Measurements from ENCODE around the gene TXNL1. TPM values are rescaled to one million over a fixed set of nuclear protein-coding genes. Genes with fewer than 3 reads are reported as not detected.
"Not testable (repeated sequence)": the region's sequence is repeated elsewhere in the genome, so short reads cannot be mapped to it uniquely, and the experiment has no call there.

Gene TXNL1
- total RNA-seq, 1 donor: 32.9 TPM

GRCh38 chr18:56579451-56579850 is 58.9 kb downstream of the TXNL1 start:
- TF ChIP-seq, protein P1, sequence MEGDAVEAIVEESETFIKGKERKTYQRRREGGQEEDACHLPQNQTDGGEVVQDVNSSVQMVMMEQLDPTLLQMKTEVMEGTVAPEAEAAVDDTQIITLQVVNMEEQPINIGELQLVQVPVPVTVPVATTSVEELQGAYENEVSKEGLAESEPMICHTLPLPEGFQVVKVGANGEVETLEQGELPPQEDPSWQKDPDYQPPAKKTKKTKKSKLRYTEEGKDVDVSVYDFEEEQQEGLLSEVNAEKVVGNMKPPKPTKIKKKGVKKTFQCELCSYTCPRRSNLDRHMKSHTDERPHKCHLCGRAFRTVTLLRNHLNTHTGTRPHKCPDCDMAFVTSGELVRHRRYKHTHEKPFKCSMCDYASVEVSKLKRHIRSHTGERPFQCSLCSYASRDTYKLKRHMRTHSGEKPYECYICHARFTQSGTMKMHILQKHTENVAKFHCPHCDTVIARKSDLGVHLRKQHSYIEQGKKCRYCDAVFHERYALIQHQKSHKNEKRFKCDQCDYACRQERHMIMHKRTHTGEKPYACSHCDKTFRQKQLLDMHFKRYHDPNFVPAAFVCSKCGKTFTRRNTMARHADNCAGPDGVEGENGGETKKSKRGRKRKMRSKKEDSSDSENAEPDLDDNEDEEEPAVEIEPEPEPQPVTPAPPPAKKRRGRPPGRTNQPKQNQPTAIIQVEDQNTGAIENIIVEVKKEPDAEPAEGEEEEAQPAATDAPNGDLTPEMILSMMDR (IDR thresholded peaks at IDR 0.05; ENCODE audit: extremely low read depth, low read depth, low read length): no peak
- no peak overlapping the region for H3K27ac ChIP-seq (ENCODE audit: low read depth, low read length)
- no peaks in the 10 kb centered on the region for H3K9me3 ChIP-seq (ENCODE audit: low read depth, low read length)
- H3K36me3 ChIP-seq (ENCODE audit: insufficient read depth, low read length): no peaks in the 10 kb centered on the region
- no peaks in the 10 kb centered on the region for H3K27me3 ChIP-seq (ENCODE audit: insufficient read depth, low read length)
- peaks cover 7% of the 10 kb centered on the region for H3K4me1 ChIP-seq (ENCODE audit: insufficient read depth, low read length)
- no peaks in the 10 kb centered on the region for H3K79me2 ChIP-seq (ENCODE audit: insufficient read depth, low read length)
- H3K4me2 ChIP-seq (ENCODE audit: insufficient read depth, low read length): no peak overlapping the region
- no peaks in the 10 kb centered on the region for H4K20me1 ChIP-seq (ENCODE audit: insufficient read depth, low read length)
- H3K4me3 ChIP-seq (ENCODE audit: insufficient read depth, low read length): no peak overlapping the region
- H2AFZ ChIP-seq (ENCODE audit: low read length): no peak overlapping the region
- no peak for DNase-seq (ENCODE audit: insufficient read length, low spot score, missing footprints)

- Histone ChIP-seq H3K36me3 (ENCODE audit: insufficient read depth, low read length) (no peaks in the 10 kb centered on the region), H4K20me1 (ENCODE audit: insufficient read depth, low read length) (no peaks in the 10 kb centered on the region), H3K27ac (ENCODE audit: low read depth, low read length) (no peak overlapping the region), H3K4me2 (ENCODE audit: insufficient read depth, low read length) (peak overlapping the region; percentile 51), H3K4me3 (ENCODE audit: insufficient read depth, low read length) (peak overlapping the region; percentile 41), H3K27me3 (ENCODE audit: insufficient read depth, low read length) (no peaks in the 10 kb centered on the region), H3K9me3 (ENCODE audit: low read depth, low read length) (no peaks in the 10 kb centered on the region), H3K4me1 (ENCODE audit: insufficient read depth, low read length) (peaks cover 8% of the 10 kb centered on the region), H3K79me2 (ENCODE audit: insufficient read depth, low read length) (no peaks in the 10 kb centered on the region), H2AFZ (ENCODE audit: low read length) (peak overlapping the region; percentile 23)
- DNase-seq (ENCODE audit: insufficient read length, low spot score, missing footprints): no peak
- TF ChIP-seq, protein P1 (IDR thresholded peaks at IDR 0.05; ENCODE audit: extremely low read depth, low read depth, low read length): no peak
These were observed 61.4 kb downstream of the TXNL1 start for GRCh38 chr18:56576826-56577573.

DNA sequence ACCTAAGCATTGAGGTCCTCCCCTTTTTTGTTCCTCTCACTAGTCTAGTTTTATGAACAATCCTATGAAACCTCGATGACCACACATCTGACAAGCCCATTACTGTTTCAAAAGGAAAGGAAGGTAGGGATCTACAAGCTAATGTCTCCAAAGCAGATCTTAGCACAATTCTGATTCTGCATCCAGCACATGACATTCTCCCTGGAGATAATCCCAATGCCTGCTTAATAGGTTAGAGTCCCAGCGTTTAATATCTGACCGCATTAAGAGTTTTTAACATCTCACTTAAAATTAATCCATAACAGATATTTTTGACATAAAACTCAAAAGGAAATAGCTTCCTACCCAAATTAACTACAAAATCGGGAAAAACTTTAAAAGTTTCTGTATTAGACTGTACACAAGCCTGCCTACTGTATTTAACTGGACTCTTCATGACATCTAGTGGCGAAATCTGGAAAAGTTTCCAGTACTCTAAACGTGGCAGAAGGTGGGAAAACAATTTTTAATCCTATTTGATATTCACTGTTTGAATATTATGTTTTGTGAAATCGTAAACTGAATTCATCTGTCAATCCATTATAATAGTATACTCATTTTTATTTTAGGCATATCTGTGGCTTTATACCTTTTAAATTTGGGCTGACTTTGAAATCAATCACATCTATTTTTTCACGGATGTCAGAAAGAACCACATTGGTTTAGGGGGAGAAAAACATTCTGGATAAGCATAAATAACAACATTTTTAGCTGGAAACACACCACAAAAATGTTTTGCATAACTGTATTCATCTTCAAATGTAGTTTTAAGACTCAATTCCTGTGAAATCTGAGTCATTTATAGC is 62.4 kb downstream of the TXNL1 start:
- H2AFZ ChIP-seq (ENCODE audit: low read length): no peak overlapping the region
- TF ChIP-seq, protein P1 (IDR thresholded peaks at IDR 0.05; ENCODE audit: extremely low read depth, low read depth, low read length): peak; percentile 63

GRCh38 chr18:56574861-56575260 is 63.5 kb downstream of the TXNL1 start:
- Histone ChIP-seq H3K4me1 (ENCODE audit: insufficient read depth, low read length) (peaks cover 8% of the 10 kb centered on the region), H3K27me3 (ENCODE audit: insufficient read depth, low read length) (no peaks in the 10 kb centered on the region), H3K36me3 (ENCODE audit: insufficient read depth, low read length) (no peaks in the 10 kb centered on the region), H3K4me3 (ENCODE audit: insufficient read depth, low read length) (no peak overlapping the region), H3K4me2 (ENCODE audit: insufficient read depth, low read length) (no peak overlapping the region), H2AFZ (ENCODE audit: low read length) (peak overlapping the region; percentile 49), H3K27ac (ENCODE audit: low read depth, low read length) (no peak overlapping the region), H4K20me1 (ENCODE audit: insufficient read depth, low read length) (no peaks in the 10 kb centered on the region), H3K9me3 (ENCODE audit: low read depth, low read length) (no peaks in the 10 kb centered on the region), H3K79me2 (ENCODE audit: insufficient read depth, low read length) (no peaks in the 10 kb centered on the region)
- TF ChIP-seq, protein P1 (IDR thresholded peaks at IDR 0.05; ENCODE audit: extremely low read depth, low read depth, low read length): no peak
- DNase-seq (ENCODE audit: insufficient read length, low spot score, missing footprints): no peak

More for the DNA sequence above, 62.4 kb downstream of the TXNL1 start:
- Histone ChIP-seq H4K20me1 (ENCODE audit: insufficient read depth, low read length) (no peaks in the 10 kb centered on the region), H3K9me3 (ENCODE audit: low read depth, low read length) (no peaks in the 10 kb centered on the region), H3K27ac (ENCODE audit: low read depth, low read length) (no peak overlapping the region), H3K4me2 (ENCODE audit: insufficient read depth, low read length) (peak overlapping the region; percentile 47), H3K4me1 (ENCODE audit: insufficient read depth, low read length) (peaks cover 8% of the 10 kb centered on the region), H3K27me3 (ENCODE audit: insufficient read depth, low read length) (no peaks in the 10 kb centered on the region), H3K4me3 (ENCODE audit: insufficient read depth, low read length) (no peak overlapping the region), H3K36me3 (ENCODE audit: insufficient read depth, low read length) (no peaks in the 10 kb centered on the region), H3K79me2 (ENCODE audit: insufficient read depth, low read length) (no peaks in the 10 kb centered on the region)
- DNase-seq (ENCODE audit: insufficient read length, low spot score, missing footprints): peak; percentile 74

- not testable (repeated sequence) for H3K36me3 ChIP-seq (ENCODE audit: insufficient read depth, low read length); H3K27ac ChIP-seq (ENCODE audit: low read depth, low read length); DNase-seq (ENCODE audit: insufficient read length, low spot score, missing footprints); H3K27me3 ChIP-seq (ENCODE audit: insufficient read depth, low read length); H4K20me1 ChIP-seq (ENCODE audit: insufficient read depth, low read length); H3K9me3 ChIP-seq (ENCODE audit: low read depth, low read length); H3K4me1 ChIP-seq (ENCODE audit: insufficient read depth, low read length); H3K79me2 ChIP-seq (ENCODE audit: insufficient read depth, low read length); H2AFZ ChIP-seq (ENCODE audit: low read length); H3K4me3 ChIP-seq (ENCODE audit: insufficient read depth, low read length); H3K4me2 ChIP-seq (ENCODE audit: insufficient read depth, low read length)
These were observed 66.1 kb downstream of the TXNL1 start for GRCh38 chr18:56572267-56572666.
